GM13976 (cell line): ENCODE results near the gene DFFB.
A peak's percentile ranks its signal among the peaks of the same experiment; 100 is the strongest.

ENCODE experiments used
- DNase-seq: peaks from one replicate; pipeline ENCODE4 v3.0.0; 2012; ENCODE audit warnings: low spot score
- in situ Hi-C: fragments of 300-500 bp; cut with MboI; formaldehyde crosslinking; loops from one replicate; pipeline ENCODE4 v1.12.0; 2022; ENCODE audit warnings: low sequenced_read_pairs, mixed read lengths, inconsistent platforms; ENCODE audit not compliant: unreplicated experiment
- TF ChIP-seq, protein P1 (sequence below): IDR thresholded peaks from 2 replicates; pipeline ENCODE4 v1.5.1; 2012; ENCODE audit warnings: borderline replicate concordance, mild to moderate bottlenecking; ENCODE audit not compliant: insufficient read depth; ENCODE audit errors: extremely low read depth, missing control alignments, control extremely low read depth

Gene DFFB

DNA sequence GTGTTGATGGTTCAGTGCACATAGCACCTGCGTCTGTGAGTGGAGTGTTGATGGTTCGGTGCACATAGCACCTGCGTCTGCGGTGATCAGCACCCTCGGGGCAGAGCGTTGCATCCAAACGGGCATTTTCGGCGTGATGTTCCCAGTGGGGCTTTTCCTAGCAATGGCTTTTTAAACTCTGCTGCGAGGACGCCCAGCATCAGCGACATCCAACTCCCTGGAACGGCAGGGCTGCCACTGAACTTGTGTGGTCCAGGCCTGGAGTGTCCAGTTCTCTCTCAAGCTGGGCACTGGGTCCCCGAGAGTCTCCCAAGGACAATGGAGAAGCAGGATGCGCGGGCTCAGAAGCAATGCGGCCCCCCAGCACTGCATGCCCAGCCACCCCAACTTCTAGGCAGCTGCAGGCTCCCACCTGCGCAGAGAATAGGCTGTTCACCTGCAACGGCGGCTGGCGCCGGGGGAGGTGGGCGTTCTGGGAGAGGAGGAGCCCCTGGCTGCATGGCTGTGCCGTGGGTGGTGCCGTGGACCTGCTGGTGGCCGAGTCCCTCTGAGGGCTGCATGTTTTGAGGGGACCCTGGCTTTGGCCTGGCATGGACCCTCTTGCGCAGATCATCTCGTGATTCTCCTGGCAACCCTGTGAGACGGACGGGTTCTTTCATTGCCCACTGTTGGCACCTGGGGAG is 52.9 kb downstream of the DFFB start:
- no peak for DNase-seq
- TF ChIP-seq, protein P1, sequence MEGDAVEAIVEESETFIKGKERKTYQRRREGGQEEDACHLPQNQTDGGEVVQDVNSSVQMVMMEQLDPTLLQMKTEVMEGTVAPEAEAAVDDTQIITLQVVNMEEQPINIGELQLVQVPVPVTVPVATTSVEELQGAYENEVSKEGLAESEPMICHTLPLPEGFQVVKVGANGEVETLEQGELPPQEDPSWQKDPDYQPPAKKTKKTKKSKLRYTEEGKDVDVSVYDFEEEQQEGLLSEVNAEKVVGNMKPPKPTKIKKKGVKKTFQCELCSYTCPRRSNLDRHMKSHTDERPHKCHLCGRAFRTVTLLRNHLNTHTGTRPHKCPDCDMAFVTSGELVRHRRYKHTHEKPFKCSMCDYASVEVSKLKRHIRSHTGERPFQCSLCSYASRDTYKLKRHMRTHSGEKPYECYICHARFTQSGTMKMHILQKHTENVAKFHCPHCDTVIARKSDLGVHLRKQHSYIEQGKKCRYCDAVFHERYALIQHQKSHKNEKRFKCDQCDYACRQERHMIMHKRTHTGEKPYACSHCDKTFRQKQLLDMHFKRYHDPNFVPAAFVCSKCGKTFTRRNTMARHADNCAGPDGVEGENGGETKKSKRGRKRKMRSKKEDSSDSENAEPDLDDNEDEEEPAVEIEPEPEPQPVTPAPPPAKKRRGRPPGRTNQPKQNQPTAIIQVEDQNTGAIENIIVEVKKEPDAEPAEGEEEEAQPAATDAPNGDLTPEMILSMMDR, result no peak
- in situ Hi-C loops, result loop anchor here (25.0 kb wide), 1 partner anchor 902 kb away; no protein-coding TSS in a partner anchor

DNA sequence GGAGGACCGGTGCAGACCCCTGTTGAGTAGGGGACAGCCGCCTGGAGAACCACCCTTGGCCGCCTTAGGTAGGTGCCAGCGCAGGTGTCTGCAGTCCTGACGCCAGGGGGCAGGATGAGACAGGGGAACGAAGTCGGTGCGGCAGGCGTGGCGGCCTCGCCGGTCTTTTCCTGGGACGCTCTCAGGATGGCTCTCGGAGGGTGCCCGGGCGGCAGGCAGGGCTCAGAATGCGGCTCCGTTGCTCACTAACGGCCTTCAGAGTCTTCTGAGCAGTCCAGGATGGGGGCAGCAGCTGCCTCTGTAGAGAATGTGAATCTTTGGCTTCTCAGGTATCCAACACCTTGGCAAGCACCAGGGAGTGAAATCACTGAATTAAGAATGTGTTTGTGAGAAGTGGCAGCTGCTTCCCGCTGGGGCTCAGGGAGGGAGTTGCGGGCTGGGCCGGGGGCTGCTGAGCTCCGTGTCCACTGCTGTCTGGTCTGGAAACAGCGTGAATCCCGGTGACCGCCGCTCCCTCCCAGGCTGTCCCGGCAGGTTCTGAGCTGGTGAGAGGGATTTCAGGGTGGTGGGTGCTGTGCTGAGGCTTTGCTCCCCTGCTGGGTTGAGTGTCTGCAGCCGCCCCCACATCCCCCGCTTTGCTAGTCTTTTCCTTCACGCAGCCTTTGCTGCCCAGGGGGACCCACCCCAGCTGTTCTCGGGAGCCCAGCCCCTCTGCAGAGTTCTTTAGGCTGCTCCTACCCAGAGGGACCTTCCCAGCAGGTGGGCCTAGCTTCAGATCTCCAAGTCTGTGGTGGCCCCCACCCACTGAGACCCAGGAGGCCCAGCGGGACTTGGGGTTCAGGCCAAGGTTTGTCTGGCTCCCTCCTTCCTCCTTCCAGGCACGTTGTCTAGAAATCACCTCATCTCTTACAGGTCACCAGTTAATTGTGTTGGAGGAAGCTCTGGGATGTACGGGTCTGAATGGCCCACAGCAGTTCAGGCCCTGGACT is 53.9 kb downstream of the DFFB start:
- peak; percentile 90 for DNase-seq
- TF ChIP-seq, protein P1, result peak; percentile 92
- in situ Hi-C loops, result loop anchor here (25.0 kb wide), 1 partner anchor 901 kb away; no protein-coding TSS in a partner anchor

DNA sequence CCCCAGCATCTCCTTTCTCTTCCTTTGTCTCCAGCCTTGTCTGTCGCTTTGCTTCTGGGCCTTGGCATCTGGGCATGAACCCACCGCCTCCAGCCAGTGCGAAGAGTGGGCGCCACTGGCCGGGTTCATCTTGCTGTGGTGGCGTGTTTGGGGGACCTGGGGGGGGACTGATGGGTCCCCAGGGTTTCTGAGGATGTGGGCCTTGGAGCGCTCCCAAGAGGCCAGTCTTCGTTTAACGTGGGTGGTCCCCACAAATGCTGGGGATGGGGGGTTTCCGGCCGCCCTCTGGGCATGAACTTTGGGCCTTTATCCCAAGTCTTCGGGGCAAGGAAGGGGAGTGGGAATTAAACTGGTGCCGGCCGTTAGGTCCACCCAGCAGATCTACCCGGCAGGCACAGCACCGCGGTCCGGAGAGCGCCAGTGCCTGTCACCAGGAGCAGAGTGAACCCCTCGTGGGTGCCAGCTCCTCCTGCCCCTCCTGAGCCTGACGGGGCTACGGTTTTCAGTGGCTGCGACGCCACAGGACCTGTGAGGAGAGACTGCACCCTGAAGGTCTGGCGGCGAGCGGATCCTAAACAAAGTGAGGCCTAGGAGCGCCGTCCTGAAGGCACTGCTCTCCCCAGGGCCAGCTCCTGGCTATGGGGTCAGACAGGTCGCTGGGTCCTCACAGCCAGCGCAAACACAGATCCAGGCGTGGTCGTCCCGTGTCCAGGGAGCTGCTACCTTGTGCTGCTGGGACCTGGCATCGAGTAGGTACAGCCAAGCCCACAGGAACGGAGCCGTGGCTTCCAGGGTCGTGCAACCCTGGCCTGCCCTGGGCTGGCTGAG is 54.9 kb downstream of the DFFB start:
- TF ChIP-seq, protein P1, result no peak
- in situ Hi-C loops, result loop anchor here (25.0 kb wide), 1 partner anchor 900 kb away; no protein-coding TSS in a partner anchor
- no peak for DNase-seq

DNA sequence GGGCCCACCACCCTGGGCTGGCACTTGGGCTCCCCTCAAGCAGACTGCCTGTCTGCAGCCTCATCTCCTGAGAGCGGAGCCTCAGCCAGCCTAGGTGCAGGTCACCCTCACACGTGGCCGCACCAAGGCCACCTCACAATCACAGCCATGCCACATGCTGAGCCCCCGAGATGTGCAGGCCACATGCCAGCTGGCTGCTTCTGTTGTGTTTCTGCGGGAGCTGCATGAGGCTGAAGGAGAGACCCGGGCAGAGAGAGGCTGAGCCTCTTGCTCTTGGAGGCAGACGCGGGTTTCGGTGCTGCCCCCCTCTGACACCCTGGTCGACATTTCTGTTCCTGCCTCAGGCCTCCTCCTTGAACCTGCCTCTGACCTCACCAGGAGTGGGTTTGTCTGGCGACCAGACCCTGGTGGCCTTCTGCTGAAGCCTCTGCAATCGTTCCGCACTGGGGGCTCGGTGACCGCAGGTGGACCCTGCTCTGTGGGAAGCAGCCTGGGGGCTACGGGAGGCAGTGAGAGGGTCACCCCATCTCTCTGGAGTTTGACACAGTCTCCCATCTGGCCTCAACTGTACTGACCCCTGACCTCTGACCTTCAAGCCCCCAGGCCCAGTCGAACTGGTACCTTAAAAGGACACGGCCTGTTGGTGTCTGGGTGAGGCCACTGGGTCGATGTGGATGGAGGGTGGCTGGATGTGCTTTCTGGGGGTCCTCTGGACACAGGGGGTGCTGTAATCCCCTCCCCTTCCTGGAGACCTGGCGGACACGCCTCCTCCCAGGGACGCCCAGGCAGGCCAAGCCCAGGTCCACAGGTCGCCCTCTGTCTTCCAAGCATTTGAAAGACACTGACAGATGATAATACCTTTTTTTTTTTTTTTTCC is 55.8 kb downstream of the DFFB start:
- DNase-seq, result no peak
- in situ Hi-C loops, result loop anchor here (25.0 kb wide), 1 partner anchor 899 kb away; no protein-coding TSS in a partner anchor
- TF ChIP-seq, protein P1, result no peak

DNA sequence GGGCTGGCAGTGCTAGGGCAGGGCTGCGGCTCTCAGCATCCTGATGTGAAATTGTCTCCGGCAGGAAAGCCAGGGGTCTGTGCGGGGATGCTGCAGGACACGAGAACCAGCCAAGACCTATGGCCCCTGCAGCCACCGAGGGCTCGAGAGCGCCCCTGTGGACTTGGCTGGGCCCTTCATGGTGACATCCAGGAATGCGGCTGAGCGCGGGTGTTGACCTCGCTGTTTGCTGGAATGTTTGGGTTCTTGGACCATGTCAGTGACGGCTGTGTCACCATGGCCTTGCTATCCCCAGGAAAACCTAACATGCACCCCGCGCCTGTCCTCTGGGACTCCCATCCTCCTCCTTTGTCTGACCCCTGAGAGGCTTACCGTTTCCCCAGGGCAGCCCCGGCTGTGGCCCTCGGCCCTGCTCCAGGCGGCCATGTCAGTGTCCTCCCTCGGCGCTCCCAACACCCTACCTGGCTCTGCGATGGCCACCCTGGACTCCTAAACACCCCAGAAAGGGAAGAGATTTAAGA is 57.1 kb downstream of the DFFB start:
- no peak for DNase-seq
- TF ChIP-seq, protein P1, result no peak
- in situ Hi-C loops, result loop anchor here (25.0 kb wide), 1 partner anchor 898 kb away; no protein-coding TSS in a partner anchor
